Loucy (cell line): ENCODE data around the gene PNP.

Experiments used
- CTCF ChIP-seq: fragments of 200-600 bp; sonication (generic); conservative IDR thresholded peaks from 2 replicates; pipeline ENCODE4 v1.5.1; 2014; ENCODE audit warnings: mild to moderate bottlenecking, antibody characterized with exemption, low read length
- EZH2phosphoT487 ChIP-seq: fragments of 200-600 bp; IDR thresholded peaks from 2 replicates; pipeline ENCODE4 v1.6.1; 2018; ENCODE audit warnings: antibody characterized with exemption, mild to moderate bottlenecking, moderate library complexity, borderline replicate concordance

DNA sequence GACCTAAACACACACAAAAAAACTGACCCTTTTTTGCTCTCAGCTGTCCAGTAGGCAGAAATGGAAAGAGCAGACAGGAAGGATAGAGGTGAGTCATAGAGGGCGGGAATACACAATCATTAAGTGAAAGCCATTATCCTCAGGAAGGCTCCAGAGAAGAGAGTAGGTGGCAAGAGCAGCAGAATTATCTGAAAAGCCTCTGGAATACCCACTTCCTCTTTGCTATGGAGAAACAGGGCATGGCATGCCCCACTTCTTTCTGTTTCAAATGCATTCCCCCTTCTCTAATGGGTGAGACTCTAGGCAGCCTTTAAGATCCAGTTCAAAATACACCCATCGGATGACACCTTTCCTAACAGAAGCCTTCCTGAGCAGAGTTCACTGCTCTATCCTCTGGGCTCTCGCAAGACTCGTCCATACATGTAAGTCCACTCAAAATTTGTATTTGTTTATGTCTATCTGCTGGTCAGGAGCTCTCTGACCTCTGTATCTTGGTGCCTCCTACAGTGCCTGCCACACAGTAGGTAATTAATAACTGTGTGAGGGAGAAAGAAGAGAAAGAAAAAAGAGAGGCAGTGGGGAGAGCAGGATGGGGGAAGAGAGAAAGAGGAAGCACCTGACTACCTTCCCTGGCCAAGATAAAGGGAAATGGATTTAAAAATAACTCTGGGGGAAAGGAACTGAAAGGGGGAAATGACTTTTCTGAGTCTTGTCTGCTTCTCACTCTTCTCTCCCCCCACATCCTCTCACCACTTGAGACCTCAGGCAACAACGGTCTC, 41.8 kb upstream of the PNP start:
- TF ChIP-seq CTCF (no peak), EZH2phosphoT487 (no peak)
